HG02678 (cell line): ENCODE measurements around the gene HHATL.

Experiments used
- ATAC-seq: cut with Tn5 transposase; IDR thresholded peaks from one replicate; pipeline ENCODE4 v1.9.1; 2021; ENCODE audit warnings: mild to moderate bottlenecking, moderate library complexity; ENCODE audit not compliant: unreplicated experiment

The HHATL gene

DNA sequence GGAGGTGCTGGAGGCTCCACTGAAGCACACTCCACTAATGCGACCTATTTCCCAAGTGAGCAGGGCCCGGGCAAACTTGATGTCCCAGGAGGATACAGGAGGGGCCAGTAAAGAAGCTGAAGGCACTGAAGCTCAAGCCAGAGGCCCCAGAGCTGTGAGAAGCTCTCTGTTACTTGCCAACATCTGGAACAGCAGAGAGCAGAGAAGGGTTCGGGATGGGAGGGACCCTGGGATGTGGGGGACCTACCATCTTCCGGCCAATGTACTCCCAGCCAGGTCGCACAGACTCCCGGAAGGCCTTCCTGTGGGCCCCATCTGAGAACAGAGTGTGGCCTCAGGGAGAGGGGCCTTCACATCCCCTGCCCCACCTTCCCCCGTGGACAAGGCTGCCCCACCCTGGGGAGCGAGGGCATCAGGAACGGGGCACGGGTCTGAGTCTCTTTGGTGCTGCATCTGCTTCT, 3.1 kb downstream of the HHATL start:
- ATAC-seq, result no peak

DNA sequence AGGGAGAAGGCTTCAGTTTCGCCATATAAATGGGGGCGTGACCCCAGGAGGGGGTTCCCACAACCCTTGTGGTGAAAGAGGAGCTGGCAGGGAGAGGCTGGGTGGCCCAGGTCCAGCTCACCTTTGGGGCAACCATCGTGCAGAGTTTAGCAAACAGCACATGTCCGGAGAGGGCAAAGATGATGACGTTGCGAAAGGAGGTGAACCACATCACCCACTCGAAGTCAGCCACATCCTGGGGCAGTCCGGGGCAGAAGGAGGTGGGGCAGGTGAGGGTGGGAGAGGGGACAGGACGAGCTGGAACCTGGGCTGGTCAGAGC, 3.7 kb downstream of the HHATL start:
- ATAC-seq, result no peak

DNA sequence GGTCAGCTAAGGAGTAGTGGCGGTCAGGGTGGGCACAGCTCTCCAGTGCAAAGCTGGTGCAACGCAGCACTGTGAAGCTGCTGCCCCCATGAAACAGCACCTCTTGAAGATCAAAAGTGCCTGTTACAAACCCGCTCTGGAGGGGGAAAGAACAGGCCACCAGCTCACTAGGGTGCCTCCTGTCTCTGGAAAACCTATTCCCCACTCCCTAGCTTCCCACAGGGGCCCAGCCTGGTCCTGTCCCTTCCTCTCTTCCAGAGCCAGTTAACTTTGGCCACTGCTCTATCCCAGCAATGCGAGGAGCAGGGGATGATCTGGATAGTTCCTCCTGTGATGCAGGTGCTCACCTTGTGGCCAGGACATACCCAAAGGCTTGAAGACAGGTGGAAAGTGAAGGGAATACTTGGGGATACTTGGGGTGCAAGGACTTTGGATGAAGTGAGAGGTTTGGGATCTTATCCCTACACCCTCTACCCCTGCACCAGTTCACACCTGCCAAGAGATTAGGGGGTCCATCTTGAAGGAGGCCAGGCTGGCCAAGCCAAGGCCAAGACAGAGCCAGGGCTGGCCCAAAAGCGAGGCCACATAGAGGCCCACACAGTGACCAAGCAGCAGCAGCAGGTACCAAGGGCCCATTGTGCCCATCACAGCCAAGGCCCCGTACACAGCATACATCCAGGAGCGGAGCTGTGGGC, 4.2 kb downstream of the HHATL start:
- ATAC-seq, result no peak

DNA sequence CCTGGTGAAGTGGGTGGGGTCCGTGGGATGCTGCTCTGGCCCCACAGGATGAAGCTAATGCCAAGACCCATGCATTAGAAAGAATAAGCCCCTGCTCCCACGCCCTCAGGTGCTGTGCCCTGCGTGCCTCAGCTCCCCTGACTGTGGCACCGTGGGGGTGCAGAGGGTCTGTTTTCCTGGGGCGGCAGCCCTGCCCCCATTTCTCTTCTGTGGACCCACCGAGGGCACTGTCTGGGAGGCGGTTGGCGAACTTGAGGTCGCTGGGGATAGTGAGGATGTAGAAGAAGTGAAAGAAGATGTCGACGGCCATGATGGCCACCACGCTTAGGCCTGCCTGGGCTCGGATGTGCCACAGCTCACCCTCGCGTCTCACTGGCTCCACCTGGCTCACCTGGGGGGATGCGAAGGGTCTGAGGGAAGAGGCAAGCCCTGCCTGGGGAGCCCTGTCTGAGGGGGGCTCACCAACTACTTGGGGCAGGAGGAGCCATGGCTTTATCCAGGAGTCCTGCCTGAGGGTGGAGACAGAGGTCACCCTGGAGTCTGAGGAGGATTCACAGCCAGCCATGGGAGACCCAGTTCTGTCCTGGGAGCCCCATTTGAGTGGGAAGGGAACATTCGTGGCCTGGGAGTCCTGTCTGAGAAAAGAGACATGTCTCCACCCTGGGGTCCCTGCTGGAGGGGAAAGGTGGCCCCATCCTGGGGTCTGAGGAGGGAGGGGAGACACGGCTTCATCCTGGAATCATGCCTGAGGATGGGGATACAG, 5.1 kb downstream of the HHATL start:
- ATAC-seq, result no peak

DNA sequence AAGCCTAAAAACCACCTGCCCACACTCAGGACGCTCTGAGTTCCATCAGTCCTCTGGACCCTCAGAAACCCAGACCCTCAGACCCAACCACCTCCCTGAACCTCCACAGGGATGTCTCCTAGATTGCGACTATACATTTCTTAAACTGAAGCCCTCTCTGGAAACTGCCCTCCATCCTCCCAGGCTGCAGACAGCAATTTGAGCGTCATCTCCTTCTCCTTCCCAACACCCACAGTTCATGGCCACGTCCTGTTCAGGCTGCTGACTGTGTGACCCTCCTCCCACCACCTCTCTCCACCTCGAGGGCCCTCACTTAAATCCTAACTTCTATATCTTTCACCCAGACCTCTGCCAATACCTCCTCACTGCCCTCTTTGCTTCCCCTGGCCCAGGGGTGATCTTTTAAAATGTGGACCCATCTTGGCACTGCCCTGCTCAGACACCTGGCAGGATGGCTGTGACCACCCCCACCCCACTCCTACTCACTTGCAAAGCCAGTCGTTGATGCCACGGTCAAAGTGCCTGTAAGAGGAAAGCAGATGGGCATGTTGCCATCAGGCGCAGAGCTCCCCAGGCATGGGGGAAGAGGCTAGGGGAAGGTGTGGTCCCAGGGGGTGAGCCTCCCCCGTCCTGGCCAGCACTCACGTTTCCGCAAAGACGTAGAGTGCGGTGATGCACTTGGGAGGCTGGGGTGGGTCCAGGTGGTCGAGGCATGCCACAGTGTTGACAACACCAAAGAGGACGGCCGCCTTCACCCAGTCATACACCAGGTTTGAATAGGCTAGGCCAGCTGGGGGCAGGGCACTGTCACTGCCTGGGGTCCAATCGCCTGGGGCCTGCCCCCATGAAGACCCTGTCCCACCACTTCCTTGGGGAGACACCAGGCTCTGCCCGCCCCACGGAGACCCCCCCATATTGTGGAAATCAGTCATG, 6.0 kb downstream of the HHATL start:
- ATAC-seq, result no peak

DNA sequence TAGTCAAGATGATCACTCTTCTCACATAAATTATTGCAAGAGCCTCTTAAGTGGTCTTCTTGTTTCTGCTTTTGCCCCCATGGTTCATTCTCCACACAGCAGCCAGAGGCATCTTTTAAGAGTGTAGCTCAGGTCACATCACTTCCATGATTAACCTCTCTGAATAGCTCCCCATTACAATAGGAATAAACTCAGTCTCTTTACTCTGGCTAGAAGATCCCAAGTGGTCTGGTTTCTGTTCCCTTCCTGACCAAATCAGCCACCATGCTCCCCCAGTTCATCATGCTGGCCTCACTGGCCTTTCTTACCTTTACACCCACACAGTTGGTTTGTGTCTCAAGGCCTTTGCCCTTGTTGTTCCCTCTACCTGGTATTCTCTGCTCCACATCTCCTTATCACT, 8.2 kb downstream of the HHATL start:
- ATAC-seq, result no peak

DNA sequence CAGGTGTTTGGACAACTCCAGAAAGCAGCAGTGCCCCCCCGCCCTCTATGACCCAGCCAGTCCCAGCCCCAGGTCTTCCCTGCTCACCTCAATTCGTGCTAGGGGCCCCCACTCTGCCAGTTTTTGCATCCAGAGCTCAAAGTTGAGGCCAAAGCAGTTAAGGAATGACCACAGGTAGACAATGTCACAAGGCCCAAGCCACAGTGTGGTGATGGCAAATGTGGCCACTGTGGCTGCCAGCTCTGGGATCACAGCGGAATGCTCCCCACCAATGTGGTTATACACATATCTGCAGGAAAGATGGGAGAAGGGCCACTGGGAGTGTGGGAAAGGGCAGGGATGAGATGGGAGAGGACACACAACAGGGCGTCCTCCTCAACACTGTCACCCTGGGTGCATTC, 9.1 kb downstream of the HHATL start:
- no peak for ATAC-seq

DNA sequence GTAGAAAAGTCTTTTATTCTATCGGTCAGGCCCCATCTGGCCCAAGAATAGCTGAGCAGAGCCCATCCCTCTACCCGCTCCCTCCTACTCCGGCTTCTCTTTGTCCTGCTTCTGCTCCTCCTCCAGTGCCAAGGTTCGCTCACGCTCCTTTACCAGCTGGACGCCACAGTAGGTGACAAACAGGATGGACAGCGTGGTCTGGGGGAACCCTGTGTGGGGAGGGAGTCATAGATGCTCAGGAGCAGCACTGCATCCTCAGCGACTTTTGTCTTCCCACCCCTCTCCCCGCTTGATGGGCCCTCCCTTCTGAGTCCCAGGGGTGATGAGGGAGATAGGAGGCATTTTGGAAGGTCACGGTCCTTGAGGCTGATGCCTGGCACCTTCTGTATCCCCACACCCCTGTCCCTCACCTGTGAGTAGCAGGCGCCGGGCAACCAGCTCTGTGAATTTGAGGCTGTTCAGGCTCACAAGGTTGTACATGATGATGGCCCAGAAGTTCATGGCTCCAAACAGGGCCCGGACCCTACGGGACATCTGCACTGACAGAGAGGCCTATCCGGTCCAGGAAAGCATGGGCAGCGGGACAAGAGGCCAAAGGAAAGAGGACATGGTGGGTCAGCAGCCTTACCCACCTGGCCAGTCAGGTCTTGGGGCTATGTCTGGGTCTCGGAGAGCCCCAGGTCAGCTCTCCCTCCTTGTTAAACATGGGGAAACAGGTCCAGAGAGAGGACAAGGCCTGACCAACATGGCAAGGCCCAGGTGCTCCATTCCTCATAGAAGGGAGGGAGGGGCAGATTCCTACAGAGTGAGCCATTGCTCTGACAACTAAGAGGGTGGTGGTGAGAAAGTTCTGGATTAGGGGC, 9.7 kb downstream of the HHATL start:
- no peak for ATAC-seq

DNA sequence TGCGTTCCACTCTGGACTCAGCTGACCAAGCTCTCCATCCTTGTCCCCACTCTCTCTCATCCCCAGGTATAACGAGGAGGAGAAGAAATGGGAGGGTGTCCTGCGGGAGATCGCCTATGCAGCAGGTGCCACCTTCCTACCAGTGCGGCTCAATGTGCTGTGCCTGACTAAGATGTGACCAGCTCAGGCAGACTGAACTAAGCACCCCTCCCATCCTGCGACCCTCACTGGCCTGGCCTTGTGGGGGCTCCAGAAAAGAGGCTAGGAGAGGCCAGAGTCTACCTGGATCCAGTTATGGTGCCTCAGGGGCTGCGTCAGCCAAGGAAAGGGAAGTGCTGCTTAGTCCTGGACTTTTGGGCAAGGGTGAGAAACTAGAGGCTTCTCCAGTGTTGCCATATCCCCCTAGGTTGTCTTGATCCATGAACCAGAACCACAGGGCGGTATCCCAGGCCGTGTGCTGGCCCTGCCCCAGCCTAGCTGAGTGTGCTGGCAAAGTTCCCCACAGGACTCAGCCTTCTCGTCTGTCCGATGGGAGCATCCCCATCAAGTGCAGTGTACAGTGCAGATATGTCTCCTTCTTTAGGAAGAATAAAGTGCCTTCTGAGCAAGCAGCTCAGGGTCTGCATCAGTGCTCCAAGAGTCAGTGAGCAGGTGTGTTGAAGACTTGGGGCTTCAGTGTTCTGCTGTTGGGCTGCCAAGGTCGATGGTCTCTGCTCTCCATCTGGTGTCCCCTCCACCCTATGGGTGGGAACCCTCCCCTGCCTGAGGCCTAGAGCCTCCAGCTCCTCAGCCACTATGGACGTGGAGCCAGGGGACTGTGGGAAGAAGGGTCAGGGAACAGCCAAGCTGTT, 10.6 kb downstream of the HHATL start:
- no peak for ATAC-seq

DNA sequence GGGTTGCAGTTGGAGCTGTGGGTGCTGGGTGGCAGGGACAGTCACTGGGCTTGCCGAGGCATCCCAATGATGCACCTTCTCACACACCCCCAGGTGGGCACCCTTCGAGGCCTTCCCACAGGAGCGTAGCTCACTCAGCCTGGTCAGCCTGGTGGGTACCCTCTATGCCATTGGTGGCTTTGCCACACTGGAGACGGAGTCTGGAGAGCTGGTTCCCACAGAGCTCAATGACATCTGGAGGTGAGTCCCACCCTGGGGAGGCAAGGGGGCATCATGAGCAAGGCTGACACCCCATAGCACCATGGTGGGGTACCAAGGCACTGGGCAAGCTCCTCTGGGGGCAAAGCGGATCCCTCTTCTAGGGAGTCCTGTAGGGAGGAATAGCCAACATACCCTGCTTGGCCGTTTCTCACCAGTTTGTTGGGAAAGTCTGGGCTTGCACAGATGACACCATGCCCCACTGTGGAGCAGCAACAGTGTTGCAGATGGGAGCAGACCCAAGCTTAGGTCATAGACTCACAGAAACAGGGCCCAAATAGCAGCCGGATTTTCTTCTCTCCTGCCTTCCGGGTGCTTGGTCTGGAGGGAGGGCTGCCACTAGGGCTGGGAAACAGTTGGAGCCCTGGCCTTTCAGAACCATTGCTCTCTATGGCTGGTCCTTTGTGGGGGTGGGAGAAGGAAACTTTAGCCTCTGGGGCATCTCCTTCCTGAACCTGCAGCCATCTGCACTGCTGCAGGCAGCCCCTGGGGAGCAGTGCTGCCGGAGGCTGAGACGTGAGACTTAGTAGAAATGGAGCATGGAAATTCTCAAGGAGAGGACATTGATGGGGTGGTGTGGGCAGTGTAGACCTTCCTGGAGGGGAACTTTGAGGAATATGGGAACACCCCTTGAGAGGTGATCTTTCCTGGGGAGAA, 11.6 kb downstream of the HHATL start:
- ATAC-seq, result no peak

DNA sequence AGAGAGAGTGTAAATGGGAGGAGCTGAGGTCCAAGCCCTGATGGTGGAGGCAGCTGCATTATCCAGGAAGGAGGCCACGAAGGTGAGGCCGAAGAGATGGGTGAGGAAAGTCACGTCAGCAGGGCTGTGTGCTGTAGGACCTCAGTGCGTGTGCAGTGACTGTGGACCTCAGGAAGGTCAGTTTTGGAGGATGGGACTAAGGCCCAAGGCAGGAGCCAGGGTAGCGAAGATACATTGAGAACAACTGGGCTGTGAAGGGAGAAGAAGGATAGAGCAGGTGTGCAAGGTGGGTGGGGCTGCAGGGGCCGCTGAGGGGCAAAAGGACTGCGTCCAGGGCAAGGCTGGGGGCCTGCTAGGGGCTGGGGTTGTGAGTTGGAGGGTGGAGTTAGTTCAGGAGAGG, 12.4 kb downstream of the HHATL start:
- ATAC-seq, result no peak

DNA sequence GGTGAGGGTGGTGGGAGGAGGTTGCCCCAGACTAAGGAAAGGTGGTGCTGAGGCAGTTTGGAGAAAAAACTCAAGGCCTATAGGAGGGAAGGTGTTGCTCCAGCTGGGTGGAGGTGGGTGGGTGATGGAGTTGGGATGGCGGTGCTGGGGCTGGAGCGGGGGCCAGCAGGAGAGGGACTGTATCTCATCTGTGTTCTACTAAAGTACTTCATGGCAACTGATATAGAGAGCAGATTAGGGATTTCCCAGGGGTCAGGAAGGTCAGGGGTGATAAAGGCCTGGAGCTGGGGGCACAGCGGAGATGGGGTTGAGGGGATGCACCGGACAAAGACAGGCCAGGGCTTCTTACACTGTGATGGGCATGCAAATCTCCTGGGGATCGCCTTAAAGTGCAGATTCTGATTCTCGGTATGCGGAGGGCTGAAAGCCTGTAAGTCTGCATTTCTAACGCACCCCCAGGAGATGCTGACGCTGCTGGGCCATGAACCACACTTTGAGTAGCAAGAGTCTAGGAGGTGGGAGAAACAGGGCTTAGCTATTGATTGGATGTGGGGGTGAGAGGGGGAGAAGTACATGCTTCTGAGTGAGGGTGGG, 13.1 kb downstream of the HHATL start:
- no peak for ATAC-seq

DNA sequence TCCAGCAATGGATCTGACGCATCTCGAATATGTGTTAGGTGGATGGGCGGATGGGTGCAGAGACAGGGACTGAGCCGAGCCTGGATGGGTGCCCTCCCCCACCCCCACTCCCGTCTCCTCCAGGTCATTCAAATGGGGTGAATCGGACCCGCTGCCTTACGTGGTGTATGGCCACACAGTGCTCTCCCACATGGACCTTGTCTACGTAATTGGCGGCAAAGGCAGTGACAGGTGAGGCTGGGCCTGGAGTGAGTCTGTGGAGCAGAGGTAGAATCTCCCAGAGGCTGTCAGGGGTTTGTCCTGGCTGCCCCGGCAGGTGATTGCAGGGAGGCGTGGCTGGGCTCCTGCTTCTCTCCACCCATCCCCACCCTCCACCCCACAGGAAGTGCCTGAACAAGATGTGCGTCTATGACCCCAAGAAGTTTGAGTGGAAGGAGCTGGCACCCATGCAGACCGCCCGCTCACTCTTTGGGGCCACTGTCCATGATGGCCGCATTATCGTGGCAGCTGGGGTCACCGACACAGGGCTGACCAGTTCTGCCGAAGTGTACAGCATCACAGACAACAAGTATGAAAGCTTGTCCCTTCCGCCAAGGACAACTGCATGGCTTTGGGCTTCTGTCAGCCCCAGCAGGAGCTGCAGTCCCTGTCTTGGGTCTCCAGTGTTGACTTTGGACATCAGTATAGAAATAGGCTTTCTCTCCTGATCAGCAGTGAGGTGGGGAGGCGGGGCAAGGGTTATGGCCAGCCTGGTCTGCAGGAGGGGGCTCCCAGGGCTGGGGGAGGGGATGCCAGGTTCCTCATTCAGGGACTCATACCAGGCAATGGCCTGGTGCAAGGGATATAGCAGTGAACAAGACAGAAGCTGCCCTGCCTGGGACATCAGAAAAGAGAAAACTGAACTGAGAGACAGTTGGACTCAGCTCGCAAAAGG, 13.8 kb downstream of the HHATL start:
- no peak for ATAC-seq

DNA sequence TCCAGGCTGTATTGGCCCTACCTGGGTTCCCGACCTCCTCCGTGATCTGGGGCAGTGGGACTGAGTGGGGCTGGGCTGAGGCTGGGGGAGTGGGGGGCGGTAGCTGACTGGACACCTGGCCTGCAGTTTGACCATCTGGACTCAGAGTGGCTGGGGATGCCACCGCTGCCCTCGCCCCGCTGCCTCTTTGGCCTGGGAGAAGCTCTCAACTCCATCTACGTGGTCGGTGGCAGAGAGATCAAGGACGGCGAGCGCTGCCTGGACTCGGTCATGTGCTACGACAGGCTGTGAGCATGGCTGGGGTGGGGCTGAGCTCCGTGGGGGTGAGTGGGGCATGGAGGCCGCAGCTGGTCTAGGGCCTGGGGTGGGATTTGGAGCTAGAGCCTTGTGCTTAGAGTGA, 14.6 kb downstream of the HHATL start:
- ATAC-seq, result no peak

DNA sequence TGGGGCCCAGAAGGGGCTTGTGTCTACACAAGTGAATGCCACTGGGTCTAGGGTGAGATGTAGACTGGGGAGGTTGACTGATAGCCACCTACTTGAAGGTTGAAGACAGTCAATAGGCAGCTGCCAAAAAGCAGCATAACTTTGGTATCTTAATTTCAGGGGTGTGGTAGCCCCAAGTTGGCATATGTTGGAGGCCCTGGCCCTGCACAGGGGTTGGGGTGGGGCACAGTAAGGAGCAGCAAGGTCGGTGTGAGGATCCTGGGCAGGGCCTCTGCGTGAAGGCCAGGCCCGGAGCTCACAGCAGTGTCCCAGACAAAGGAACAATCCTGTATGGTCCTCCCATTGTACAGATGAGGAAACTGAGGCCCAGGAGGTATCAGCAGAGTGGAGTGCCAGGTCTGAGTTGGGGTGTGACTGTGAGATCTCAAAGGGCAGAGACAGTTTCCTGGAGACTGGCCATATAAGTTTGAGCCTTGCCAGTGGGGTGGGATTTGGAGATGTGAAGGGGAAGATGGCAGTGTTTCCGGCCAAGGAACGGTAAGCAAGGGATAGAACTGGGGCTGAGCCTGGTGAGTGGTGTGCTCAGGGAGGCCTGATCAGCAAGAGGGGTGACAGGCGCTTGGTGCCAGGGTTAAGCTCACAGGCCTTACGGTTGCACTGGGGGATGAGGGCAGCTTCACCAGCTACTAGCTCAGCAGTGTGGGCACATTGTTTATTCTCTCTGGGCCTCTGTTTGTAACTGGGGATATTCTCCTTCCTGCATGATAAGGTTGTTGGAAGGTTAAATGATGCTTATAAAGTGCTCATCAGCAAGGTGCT, 15.6 kb downstream of the HHATL start:
- no peak for ATAC-seq
